ENCODE results near the gene RHEX.

DNA sequence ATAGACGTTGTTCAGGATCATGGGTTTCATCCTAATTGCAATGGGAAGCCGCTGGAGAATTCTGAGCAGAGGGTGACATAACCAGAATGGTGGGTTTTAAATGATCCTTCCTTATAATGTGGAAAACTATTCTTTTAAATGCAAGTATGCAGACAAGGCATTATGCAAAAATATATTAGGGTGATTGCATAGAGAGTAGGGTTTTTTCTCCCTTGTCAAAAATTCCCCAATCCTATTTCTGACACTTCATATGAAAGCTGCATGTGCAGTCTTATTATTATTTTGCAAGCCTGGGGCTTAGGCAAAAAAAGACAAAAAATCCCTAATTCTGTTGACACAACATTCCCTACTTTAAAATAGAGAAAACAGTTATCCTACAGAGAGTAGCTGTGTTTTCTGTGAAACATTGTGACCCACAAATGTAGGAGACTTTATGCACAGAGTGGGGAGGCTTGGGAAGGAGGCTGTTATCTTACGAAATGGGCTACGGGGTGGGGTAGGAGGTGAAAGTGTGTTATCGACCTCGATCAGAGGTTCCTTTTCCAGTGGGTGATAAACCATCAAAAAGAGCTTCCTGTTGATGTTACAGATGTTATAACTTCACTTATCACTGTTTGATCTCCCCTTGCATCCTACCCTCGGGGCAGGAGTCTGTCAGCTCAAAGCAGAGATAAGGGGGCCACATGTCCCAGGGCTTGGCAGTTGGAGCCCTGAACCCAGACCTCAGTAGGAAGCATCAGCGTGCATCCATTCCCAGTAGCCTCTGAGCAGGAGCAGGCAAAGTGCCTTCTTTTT is 27.2 kb downstream of the RHEX start:
- TF ChIP-seq EZH2 (IDR thresholded peaks at IDR 0.05; ENCODE audit: insufficient read depth, poor library complexity, severe bottlenecking) (no peak), EZH2phosphoT487 (IDR thresholded peaks at IDR 0.05; ENCODE audit: insufficient read depth, low read depth) (no peak)
